T-helper 17 cell (primary cell): ENCODE measurements around the gene CACNA2D3. TPM values are rescaled to one million over a fixed set of nuclear protein-coding genes. Genes with fewer than 3 reads are reported as not detected.

Source experiments
- ATAC-seq: fragments of 150-1000 bp; cut with Tn5 transposase; 2 replicates; pipeline ENCODE4 v1.10.0; 2021; ENCODE audit warnings: mild to moderate bottlenecking, moderate library complexity
- DNase-seq, 3 donors: peaks; one replicate each; pipeline versions ENCODE4 v3.0.0 to v3.0.0-alpha.2; 2020 to 2021
- H3K9me3 ChIP-seq: one replicate; pipeline ENCODE4 v1.7.0; 2013; ENCODE audit warnings: low read length, mild to moderate bottlenecking; ENCODE audit not compliant: control insufficient read depth, poor library complexity, severe bottlenecking
- H3K27ac Mint-ChIP-seq: one replicate; pipeline ENCODE4 v1.8.0; 2022; ENCODE audit warnings: mild to moderate bottlenecking, moderate library complexity, mixed read lengths
- H3K27me3 Mint-ChIP-seq: one replicate; pipeline ENCODE4 v1.8.0; 2022; ENCODE audit warnings: mixed read lengths
- H3K36me3 Mint-ChIP-seq: one replicate; pipeline ENCODE4 v1.8.0; 2022; ENCODE audit warnings: low read depth, mixed read lengths
- H3K4me1 Mint-ChIP-seq: one replicate; pipeline ENCODE4 v1.8.0; 2022; ENCODE audit warnings: mild to moderate bottlenecking, mixed read lengths
- H3K4me3 Mint-ChIP-seq: one replicate; pipeline ENCODE4 v1.8.0; 2022; ENCODE audit warnings: mild to moderate bottlenecking, moderate library complexity, mixed read lengths
- total RNA-seq, 4 donors: library from RNA in 2 of 4; stranded (reverse) in 2 of 4; gene quantifications; one replicate each; pipeline ENCODE4 v1.2.3 and lab custom pipeline; 2022 to 2026

Gene CACNA2D3
- total RNA-seq, 2 donors from 2014 or later = 0.08 TPM; not detected in 1

- Mint-ChIP-seq H3K27me3 (no peaks in the 10 kb centered on the region), H3K4me1 (no peaks in the 10 kb centered on the region), H3K36me3 (no peaks in the 10 kb centered on the region), H3K4me3 (no peak overlapping the region), H3K27ac (no peak overlapping the region)
- H3K9me3 ChIP-seq = no peaks in the 10 kb centered on the region
- ATAC-seq = no peak
- no peak for DNase-seq
Observed at GRCh38 chr3:55014906-55015305, 892.6 kb downstream of the CACNA2D3 start.

DNA sequence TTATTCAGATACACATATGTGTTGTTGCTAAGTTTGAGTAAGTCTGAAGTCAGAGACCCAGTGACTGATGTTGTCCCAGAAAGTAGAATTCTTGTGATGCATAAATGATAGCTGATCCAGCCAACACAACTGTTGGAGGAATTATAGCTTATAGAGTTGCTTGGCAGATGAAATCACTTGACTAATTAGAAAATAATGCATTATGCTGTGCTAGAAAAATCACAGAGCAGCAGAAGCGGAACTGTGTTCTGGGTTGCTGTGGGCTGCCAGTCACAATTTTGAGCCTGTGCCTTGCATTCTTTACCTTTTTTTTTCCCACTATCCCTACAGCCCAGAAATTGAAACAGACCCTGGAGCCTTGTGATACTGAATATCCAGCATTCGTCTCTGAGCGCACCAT lies 895.5 kb downstream of the CACNA2D3 start:
- DNase-seq (no peak), ATAC-seq (no peak)
- Mint-ChIP-seq H3K36me3 (no peaks in the 10 kb centered on the region), H3K27ac (no peak overlapping the region), H3K4me1 (no peaks in the 10 kb centered on the region), H3K4me3 (no peak overlapping the region), H3K27me3 (no peaks in the 10 kb centered on the region)
- no peaks in the 10 kb centered on the region for H3K9me3 ChIP-seq

DNA sequence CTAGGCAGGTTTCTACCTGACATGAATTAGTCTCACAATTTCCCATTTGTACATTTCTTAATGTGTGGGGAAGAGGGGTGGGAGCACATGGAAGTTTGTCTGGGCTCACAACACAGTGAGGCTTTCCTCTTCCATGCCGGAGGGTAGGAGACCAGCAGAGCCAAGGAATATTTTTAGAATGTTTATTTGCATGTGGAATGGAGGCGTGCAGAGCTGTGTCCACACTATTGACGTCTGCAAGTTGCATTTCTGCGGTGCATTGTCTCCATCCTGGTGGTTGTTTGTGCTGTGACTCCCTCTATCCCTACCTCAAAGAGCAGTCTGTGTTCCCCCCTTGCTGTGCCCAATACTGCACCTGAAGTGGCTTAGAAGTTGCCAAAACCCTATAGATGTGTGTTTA lies 908.6 kb downstream of the CACNA2D3 start:
- no peaks in the 10 kb centered on the region for H3K9me3 ChIP-seq
- Mint-ChIP-seq H3K27ac (no peak overlapping the region), H3K4me3 (no peak overlapping the region), H3K4me1 (no peaks in the 10 kb centered on the region), H3K27me3 (no peaks in the 10 kb centered on the region), H3K36me3 (no peaks in the 10 kb centered on the region)
- no peak for ATAC-seq
- no peak for DNase-seq

GRCh38 chr3:55036883-55037577 lies 914.7 kb downstream of the CACNA2D3 start:
- no peak for DNase-seq
- no peaks in the 10 kb centered on the region for H3K36me3 Mint-ChIP-seq
- H3K9me3 ChIP-seq = no peaks in the 10 kb centered on the region
- no peak overlapping the region for H3K27ac Mint-ChIP-seq
- ATAC-seq = no peak
- H3K27me3 Mint-ChIP-seq = no peaks in the 10 kb centered on the region
- no peak overlapping the region for H3K4me3 Mint-ChIP-seq
- no peaks in the 10 kb centered on the region for H3K4me1 Mint-ChIP-seq

DNA sequence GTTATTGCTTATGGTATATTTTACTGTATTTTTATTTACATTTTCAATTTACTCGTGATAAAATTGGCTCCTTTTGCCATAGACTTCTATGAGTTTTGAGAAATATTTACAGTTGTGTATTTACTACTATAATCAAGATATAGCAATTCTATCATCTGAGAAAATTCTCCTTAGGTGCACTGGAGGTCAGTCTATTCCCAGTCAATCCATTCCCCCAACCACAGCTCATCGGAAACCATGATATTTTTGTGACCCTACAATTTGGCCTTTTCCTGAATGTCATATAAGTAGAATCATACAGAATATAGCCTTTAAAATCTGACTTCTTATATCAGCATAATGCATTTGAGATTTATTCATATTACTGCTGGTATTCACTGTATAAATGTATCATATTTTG lies 920.2 kb downstream of the CACNA2D3 start:
- Mint-ChIP-seq H3K27me3 (no peaks in the 10 kb centered on the region), H3K4me3 (no peak overlapping the region), H3K27ac (no peak overlapping the region), H3K36me3 (no peaks in the 10 kb centered on the region), H3K4me1 (no peaks in the 10 kb centered on the region)
- no peaks in the 10 kb centered on the region for H3K9me3 ChIP-seq
- DNase-seq (no peak), ATAC-seq (no peak)

DNA sequence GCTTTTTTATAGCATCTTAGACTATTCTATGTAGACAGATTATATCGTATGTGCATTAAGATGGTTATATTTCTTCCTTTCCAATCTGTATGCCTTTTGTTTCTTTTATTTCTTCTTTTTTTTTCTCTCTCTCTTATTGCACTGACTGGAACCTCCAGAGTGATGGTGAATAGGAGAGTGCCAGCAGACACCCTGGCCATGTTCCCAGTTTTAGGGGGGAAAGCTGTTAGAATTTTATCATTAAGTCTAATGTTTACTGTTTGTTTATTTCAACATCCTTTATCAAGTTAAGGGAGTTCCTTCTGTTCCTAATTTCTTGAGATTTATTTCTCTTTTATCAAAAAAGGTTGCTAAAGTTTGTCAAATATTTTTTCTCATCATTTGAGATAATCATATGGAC lies 922.1 kb downstream of the CACNA2D3 start:
- H3K9me3 ChIP-seq = no peaks in the 10 kb centered on the region
- Mint-ChIP-seq H3K27ac (no peak overlapping the region), H3K4me3 (no peak overlapping the region), H3K27me3 (no peaks in the 10 kb centered on the region), H3K4me1 (no peaks in the 10 kb centered on the region), H3K36me3 (no peaks in the 10 kb centered on the region)
- ATAC-seq = no peak
- DNase-seq = no peak

GRCh38 chr3:55059027-55059629 lies 936.8 kb downstream of the CACNA2D3 start:
- no peaks in the 10 kb centered on the region for H3K9me3 ChIP-seq
- Mint-ChIP-seq H3K4me3 (no peak overlapping the region), H3K27me3 (no peaks in the 10 kb centered on the region), H3K36me3 (no peaks in the 10 kb centered on the region), H3K4me1 (no peaks in the 10 kb centered on the region), H3K27ac (no peak overlapping the region)
- ATAC-seq (no peak), DNase-seq (no peak)

- ATAC-seq (no peak), DNase-seq (no peak)
- Mint-ChIP-seq H3K27ac (no peak overlapping the region), H3K36me3 (no peaks in the 10 kb centered on the region), H3K27me3 (no peaks in the 10 kb centered on the region), H3K4me3 (no peak overlapping the region), H3K4me1 (no peaks in the 10 kb centered on the region)
- H3K9me3 ChIP-seq = no peaks in the 10 kb centered on the region
Observed at GRCh38 chr3:55060896-55061719, 938.8 kb downstream of the CACNA2D3 start.

DNA sequence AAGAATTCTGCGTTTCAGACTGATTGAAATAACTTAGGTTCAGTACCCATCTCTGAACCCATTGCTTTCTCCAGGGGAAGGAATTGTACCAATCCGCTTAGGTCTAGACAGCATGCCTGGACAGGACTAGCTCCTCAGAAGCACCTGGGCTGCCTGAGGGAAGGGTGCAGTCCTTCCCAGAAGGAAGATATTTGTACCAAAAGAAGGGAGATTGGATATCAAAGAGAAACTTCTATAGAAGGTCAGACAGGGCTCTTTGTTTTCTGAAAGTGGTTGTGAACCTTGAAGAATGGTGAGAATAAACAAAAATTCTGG lies 939.3 kb downstream of the CACNA2D3 start:
- Mint-ChIP-seq H3K27me3 (no peaks in the 10 kb centered on the region), H3K4me1 (no peaks in the 10 kb centered on the region), H3K4me3 (no peak overlapping the region), H3K36me3 (no peaks in the 10 kb centered on the region), H3K27ac (no peak overlapping the region)
- ATAC-seq (no peak), DNase-seq (no peak)
- no peaks in the 10 kb centered on the region for H3K9me3 ChIP-seq

DNA sequence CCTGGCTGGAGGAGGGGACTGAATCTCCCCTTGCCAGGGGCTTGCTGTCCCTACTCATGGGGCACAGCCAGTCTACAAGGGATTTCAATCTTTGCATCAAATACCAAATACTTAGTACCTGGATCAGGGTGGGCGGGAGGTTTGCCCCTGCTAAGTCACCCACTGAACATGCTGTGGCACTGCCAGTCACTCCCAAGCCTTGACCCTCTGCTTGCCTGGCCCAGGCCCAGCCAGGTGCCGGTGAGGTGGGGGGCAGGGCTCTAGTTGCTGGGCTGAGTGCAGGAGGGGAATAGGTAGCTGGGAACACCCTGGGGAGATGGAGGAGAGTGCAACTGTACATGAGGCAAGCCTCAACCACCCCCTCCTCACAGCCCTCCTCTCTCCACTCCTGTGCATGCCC lies 941.8 kb downstream of the CACNA2D3 start:
- no peaks in the 10 kb centered on the region for H3K27me3 Mint-ChIP-seq
- ATAC-seq (no peak), DNase-seq (no peak)
- no peaks in the 10 kb centered on the region for H3K9me3 ChIP-seq
- H3K4me3 Mint-ChIP-seq = no peak overlapping the region
- no peaks in the 10 kb centered on the region for H3K4me1 Mint-ChIP-seq
- no peak overlapping the region for H3K27ac Mint-ChIP-seq
- no peaks in the 10 kb centered on the region for H3K36me3 Mint-ChIP-seq

DNA sequence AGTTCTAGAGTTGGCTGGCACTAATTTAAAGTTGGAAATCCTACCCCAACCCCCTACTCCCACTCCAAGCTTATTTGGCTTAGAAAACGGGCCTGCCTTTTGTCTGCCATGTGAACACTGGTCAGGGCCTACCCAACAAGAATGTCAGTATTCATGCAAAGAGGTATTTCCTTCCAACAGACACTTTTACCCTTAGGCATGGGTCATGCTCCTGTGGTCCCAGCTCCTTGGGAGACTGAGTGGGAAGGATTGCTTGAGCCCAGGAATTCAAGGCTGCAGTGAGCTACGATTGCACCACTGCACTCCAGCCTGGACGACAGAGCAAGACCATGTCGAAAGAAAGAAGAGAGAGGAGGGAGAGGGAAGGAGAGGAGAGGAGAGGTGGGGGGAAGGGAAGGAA lies 943.0 kb downstream of the CACNA2D3 start:
- H3K27ac Mint-ChIP-seq = no peak overlapping the region
- H3K4me1 Mint-ChIP-seq = no peaks in the 10 kb centered on the region
- H3K36me3 Mint-ChIP-seq = no peaks in the 10 kb centered on the region
- ATAC-seq (no peak), DNase-seq (no peak)
- H3K9me3 ChIP-seq = no peaks in the 10 kb centered on the region
- H3K27me3 Mint-ChIP-seq = no peaks in the 10 kb centered on the region
- H3K4me3 Mint-ChIP-seq = no peak overlapping the region

GRCh38 chr3:55066551-55067047 lies 944.2 kb downstream of the CACNA2D3 start:
- no peak for ATAC-seq
- Mint-ChIP-seq H3K36me3 (no peaks in the 10 kb centered on the region), H3K27ac (no peak overlapping the region), H3K4me1 (no peaks in the 10 kb centered on the region), H3K4me3 (no peak overlapping the region), H3K27me3 (no peaks in the 10 kb centered on the region)
- H3K9me3 ChIP-seq = no peaks in the 10 kb centered on the region
- DNase-seq = no peak

DNA sequence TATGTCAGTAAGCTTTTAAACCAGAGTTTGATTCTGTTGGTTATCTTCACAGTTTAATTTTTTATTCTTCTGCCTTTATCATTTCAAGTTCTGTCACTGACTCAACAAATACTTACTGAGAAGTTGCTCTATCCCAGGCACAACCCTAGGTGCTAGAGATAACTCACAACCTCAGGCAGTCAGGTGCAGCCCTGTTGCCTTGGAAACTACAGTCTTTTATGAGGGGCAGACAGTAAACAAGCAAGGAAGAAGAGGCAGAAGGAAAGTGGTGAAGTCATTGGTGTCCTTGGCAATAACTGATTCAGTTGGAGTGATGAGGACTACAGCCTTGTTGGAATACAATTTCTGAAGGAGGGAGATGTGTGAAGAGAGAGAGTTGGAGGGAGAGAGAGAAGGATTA lies 947.6 kb downstream of the CACNA2D3 start:
- no peak for DNase-seq
- Mint-ChIP-seq H3K27ac (no peak overlapping the region), H3K27me3 (no peaks in the 10 kb centered on the region), H3K4me3 (no peak overlapping the region), H3K36me3 (no peaks in the 10 kb centered on the region), H3K4me1 (no peaks in the 10 kb centered on the region)
- no peak for ATAC-seq
- H3K9me3 ChIP-seq = no peaks in the 10 kb centered on the region
